ENCODE data around the gene DLL4. TPM values are rescaled to one million over a fixed set of nuclear protein-coding genes. Genes with fewer than 3 reads are reported as not detected.

DLL4 gene
- total and polyA plus RNA-seq, 2 donors (not counting 1 experiment from before 2014, with no cell fraction given), result 0.07 to 0.30 TPM

DNA sequence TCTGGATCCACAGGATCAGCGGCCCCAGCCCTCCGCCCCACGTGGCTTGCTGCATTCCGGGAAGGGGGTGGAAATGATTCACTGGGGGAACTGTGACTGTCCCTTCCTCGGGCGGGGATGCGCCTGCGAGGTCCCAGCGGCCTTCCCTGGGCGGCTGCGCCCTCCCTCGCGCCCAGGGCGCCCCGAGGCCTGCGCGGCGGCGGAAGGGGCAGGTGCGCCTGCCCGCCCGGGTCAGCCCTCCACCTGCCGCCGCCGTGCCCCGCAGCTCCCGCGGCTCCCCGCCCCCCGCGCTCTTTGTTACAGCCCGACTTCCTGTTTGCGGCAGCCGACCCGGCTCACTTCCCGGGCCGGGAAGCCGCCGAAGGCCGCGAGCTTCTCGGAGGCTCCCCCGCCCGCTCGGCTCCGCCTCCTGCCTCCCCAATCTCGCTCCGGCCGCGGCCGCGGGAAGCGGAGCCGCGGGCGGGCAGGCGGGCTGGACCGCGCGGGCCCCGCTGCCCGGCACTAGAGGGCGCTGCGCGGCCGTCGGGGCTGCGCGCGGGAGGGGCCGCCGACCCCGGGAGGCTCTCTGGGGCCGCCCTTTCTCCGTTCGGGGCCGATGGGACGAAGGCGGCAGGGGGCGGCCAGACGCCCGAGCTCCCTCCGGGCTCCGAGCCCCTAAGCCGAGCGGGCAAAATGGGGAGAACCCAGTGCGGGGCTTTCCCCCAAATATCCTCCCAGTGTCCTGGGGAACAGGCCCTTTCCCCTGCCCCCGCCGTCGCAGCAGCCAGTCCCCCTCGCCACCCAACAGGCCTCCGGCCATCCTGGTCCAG, 12.6 kb downstream of the DLL4 start:
- Histone ChIP-seq H3K4me2 (replicated peaks; ENCODE audit: low read depth, low read length, poor library complexity, severe bottlenecking) (peak overlapping the region; percentile 99), H3K4me1 (ENCODE audit: control insufficient read depth in 2 of 2, insufficient read depth in 2 of 2, low read length in 2 of 2) (peaks cover 31 to 35% of the 10 kb centered on the region in 2 donors), H3K79me2 (ENCODE audit: control insufficient read depth, insufficient read depth, low read length) (no peaks in the 10 kb centered on the region), H3K27ac (ENCODE audit: low read length in 2 of 2) (peak overlapping the region in 1 of 2 donors; percentile 37), H2AFZ (ENCODE audit: insufficient read depth, low read depth, low read length, poor library complexity, severe bottlenecking) (peak overlapping the region; percentile 96), H3K4me3 (ENCODE audit: control extremely low read depth in 1 of 5, extremely low read depth in 1 of 5, insufficient read depth in 1 of 5, low read depth in 2 of 5, low read length in 4 of 5) (peak overlapping the region; percentile 53 to 78 (median 69)), H4K20me1 (ENCODE audit: control insufficient read depth, insufficient read depth, low read length, poor library complexity, severe bottlenecking) (no peaks in the 10 kb centered on the region), H3K36me3 (replicated peaks in 1 of 2; ENCODE audit: control extremely low read depth in 1 of 2, control insufficient read depth in 1 of 2, extremely low read depth in 1 of 2, insufficient read depth in 2 of 2, low read length in 1 of 2) (no peaks in the 10 kb centered on the region), H3K9ac (ENCODE audit: low read length) (peak overlapping the region; percentile 78), H3K9me3 (ENCODE audit: control extremely low read depth in 1 of 3, control insufficient read depth in 2 of 3, insufficient read depth in 1 of 3, low read length in 2 of 3) (no peaks in the 10 kb centered on the region), H3K27me3 (replicated peaks in 1 of 4; ENCODE audit: control extremely low read depth in 1 of 4, control insufficient read depth in 3 of 4, insufficient read depth in 4 of 4, low read length in 3 of 4) (no peaks in the 10 kb centered on the region)
- ChIA-PET CTCF (interaction anchor here (0.5 to 5.7 kb wide), 19 partner anchors 11 to 279 kb away, joined by 3 to 69 read pairs (median 7); partner anchors contain the start of genes CHAC1, DLL4 and VPS18), POLR2A (interaction anchor here (0.6 to 4.0 kb wide), 3 partner anchors 10 to 35 kb away, joined by 5 to 20 read pairs (median 7); partner anchors contain the start of gene CHAC1)
- peaks cover 40% of the 10 kb centered on the region for H3K4me1 Mint-ChIP-seq
- no peaks in the 10 kb centered on the region for H3K9me3 Mint-ChIP-seq (ENCODE audit: insufficient read depth)
- H3K4me3 Mint-ChIP-seq, result peak overlapping the region; percentile 83
- H3K27me3 Mint-ChIP-seq, result peaks cover 5% of the 10 kb centered on the region
- peak overlapping the region; percentile 75 for H3K27ac Mint-ChIP-seq
- WGBS (ENCODE audit: insufficient coverage), result under 1% methylated on average over 88 of the region's 92 CpGs
- DNase-seq (peak; percentile 82), ATAC-seq (ENCODE audit: low read depth) (peak; percentile 85)
- no peak for TF ChIP-seq EZH2 (IDR thresholded peaks at IDR 0.05; ENCODE audit: borderline replicate concordance, insufficient read depth, low read depth, low read length, poor library complexity, severe bottlenecking)
- TF ChIP-seq, protein P1, sequence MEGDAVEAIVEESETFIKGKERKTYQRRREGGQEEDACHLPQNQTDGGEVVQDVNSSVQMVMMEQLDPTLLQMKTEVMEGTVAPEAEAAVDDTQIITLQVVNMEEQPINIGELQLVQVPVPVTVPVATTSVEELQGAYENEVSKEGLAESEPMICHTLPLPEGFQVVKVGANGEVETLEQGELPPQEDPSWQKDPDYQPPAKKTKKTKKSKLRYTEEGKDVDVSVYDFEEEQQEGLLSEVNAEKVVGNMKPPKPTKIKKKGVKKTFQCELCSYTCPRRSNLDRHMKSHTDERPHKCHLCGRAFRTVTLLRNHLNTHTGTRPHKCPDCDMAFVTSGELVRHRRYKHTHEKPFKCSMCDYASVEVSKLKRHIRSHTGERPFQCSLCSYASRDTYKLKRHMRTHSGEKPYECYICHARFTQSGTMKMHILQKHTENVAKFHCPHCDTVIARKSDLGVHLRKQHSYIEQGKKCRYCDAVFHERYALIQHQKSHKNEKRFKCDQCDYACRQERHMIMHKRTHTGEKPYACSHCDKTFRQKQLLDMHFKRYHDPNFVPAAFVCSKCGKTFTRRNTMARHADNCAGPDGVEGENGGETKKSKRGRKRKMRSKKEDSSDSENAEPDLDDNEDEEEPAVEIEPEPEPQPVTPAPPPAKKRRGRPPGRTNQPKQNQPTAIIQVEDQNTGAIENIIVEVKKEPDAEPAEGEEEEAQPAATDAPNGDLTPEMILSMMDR (IDR thresholded peaks at IDR 0.05), result peak; percentile 66
- intact Hi-C loops (cut with micrococcal nuclease), result loop anchor here (1.0 to 5.0 kb wide), 4 partner anchors 12 to 81 kb away; partner anchors contain the start of gene CHAC1
